GM13976 (cell line): ENCODE results near the gene NUDT3.

Source experiments
- DNase-seq: peaks from one replicate; pipeline ENCODE4 v3.0.0; 2012; ENCODE audit warnings: low spot score
- CTCF ChIP-seq: IDR thresholded peaks from 2 replicates; pipeline ENCODE4 v1.5.1; 2012; ENCODE audit warnings: borderline replicate concordance, mild to moderate bottlenecking; ENCODE audit not compliant: insufficient read depth; ENCODE audit errors: extremely low read depth, missing control alignments, control extremely low read depth
- in situ Hi-C: fragments of 300-500 bp; cut with MboI; formaldehyde crosslinking; loops from one replicate; pipeline ENCODE4 v1.12.0; 2022; ENCODE audit warnings: low sequenced_read_pairs, mixed read lengths, inconsistent platforms; ENCODE audit not compliant: unreplicated experiment

NUDT3 gene

GRCh38 chr6:34386316-34387137 is 5.9 kb downstream of the NUDT3 start:
- no peak for TF ChIP-seq CTCF
- no peak for DNase-seq
- in situ Hi-C loops: loop anchor here (10.0 kb wide), 1 partner anchor 122 kb away; no protein-coding TSS in a partner anchor

- TF ChIP-seq CTCF: no peak
- DNase-seq: no peak
- in situ Hi-C loops: loop anchor here (10.0 kb wide), 1 partner anchor 121 kb away; no protein-coding TSS in a partner anchor
These were observed 6.7 kb downstream of the NUDT3 start for GRCh38 chr6:34385793-34386195.

GRCh38 chr6:34384321-34385153 is 7.9 kb downstream of the NUDT3 start:
- TF ChIP-seq CTCF: no peak
- no peak for DNase-seq
- in situ Hi-C loops: loop anchor here (10.0 kb wide), 1 partner anchor 120 kb away; no protein-coding TSS in a partner anchor

GRCh38 chr6:34383656-34384320 is 8.7 kb downstream of the NUDT3 start:
- no peak for DNase-seq
- TF ChIP-seq CTCF: no peak
- in situ Hi-C loops: loop anchor here (10.0 kb wide), 1 partner anchor 119 kb away; no protein-coding TSS in a partner anchor

- in situ Hi-C loops: loop anchor here (10.0 kb wide), 1 partner anchor 118 kb away; no protein-coding TSS in a partner anchor
- no peak for DNase-seq
- TF ChIP-seq CTCF: no peak
These were observed 9.3 kb downstream of the NUDT3 start for GRCh38 chr6:34383161-34383631.

- no peak for TF ChIP-seq CTCF
- in situ Hi-C loops: loop anchor here (10.0 kb wide), 1 partner anchor 116 kb away; no protein-coding TSS in a partner anchor
- DNase-seq: no peak
These were observed 11.4 kb downstream of the NUDT3 start for GRCh38 chr6:34381081-34381480.
